ENCODE data around the gene ACTMAP. TPM values are rescaled to one million over a fixed set of nuclear protein-coding genes. Genes with fewer than 3 reads are reported as not detected.

The ACTMAP gene
- total and polyA plus RNA-seq, 2 of the 13 experiments (the other 11 are each of a cell fraction or from before 2014, with no cell fraction given), result 2.2 to 7.9 TPM

- TF ChIP-seq THAP9 (CRISPR knock-in tag; IDR thresholded peaks at IDR 0.05; ENCODE audit: borderline replicate concordance) (0 out of 2 replicates have a peak, but pooled peaks have one; percentile 6), ZMYM3 (CRISPR knock-in tag; IDR thresholded peaks at IDR 0.05) (no peak), MAX (IDR thresholded peaks at IDR 0.05) (peak; percentile 63; the same call in 1 of the 2 replicates), ZFP36L2 (CRISPR knock-in tag; IDR thresholded peaks at IDR 0.05) (no peak), ZFAT (CRISPR knock-in tag; conservative IDR thresholded peaks at IDR 0.05) (no peak), TBP (CRISPR knock-in tag; IDR thresholded peaks at IDR 0.05) (no peak), ZNF781 (CRISPR knock-in tag; IDR thresholded peaks at IDR 0.05; ENCODE audit: borderline replicate concordance, not compliant biosample characterization) (no peak), ATF1 (CRISPR knock-in tag; IDR thresholded peaks at IDR 0.05) (no peak), SALL1 (CRISPR knock-in tag; IDR thresholded peaks at IDR 0.05) (0 out of 2 replicates have a peak, but pooled peaks have one; percentile 32), CREBL2 (CRISPR knock-in tag; IDR thresholded peaks at IDR 0.05; ENCODE audit: borderline replicate concordance) (no peak), MAZ (IDR thresholded peaks at IDR 0.05; ENCODE audit: borderline replicate concordance, low read depth, low read length) (peak; percentile 98), MAZ (CRISPR knock-in tag; IDR thresholded peaks at IDR 0.05; ENCODE audit: low read depth) (peak; percentile 77), GABPB1 (CRISPR knock-in tag; IDR thresholded peaks at IDR 0.05) (peak; percentile 37), HMG20A (CRISPR knock-in tag; IDR thresholded peaks at IDR 0.05; ENCODE audit: borderline replicate concordance) (no peak), ZNF10 (CRISPR knock-in tag; IDR thresholded peaks at IDR 0.05; ENCODE audit: borderline replicate concordance, low read depth) (no peak), ZNF3 (CRISPR knock-in tag; IDR thresholded peaks at IDR 0.05) (no peak), FOXP4 (CRISPR knock-in tag; IDR thresholded peaks at IDR 0.05) (no peak), ELF4 (CRISPR knock-in tag; IDR thresholded peaks at IDR 0.05; ENCODE audit: borderline replicate concordance) (no peak), YY1 (IDR thresholded peaks at IDR 0.05; ENCODE audit: insufficient read depth, insufficient replicate concordance, low read depth, low read length) (no peak), ZNF761 (CRISPR knock-in tag; conservative IDR thresholded peaks at IDR 0.05) (no peak), ZBTB25 (CRISPR knock-in tag; IDR thresholded peaks at IDR 0.05) (no peak), ZNF350 (CRISPR knock-in tag; IDR thresholded peaks at IDR 0.05; ENCODE audit: borderline replicate concordance, low read depth) (no peak), ZNF543 (CRISPR knock-in tag; IDR thresholded peaks at IDR 0.05) (no peak), ZNF749 (CRISPR knock-in tag; IDR thresholded peaks at IDR 0.05; ENCODE audit: borderline replicate concordance) (no peak)
These were observed 48.6 kb upstream of the ACTMAP start, which contains the start of gene EGLN2 (continued) for GRCh38 chr19:40798683-40799557.
